Stimulated activated CD4-positive, alpha-beta T cell treated with anti-CD3 and anti-CD28 coated beads, Interleukin-4, amount 100 ng/mL, for 4 hours (primary cell): ENCODE data around the gene DET1.
A peak's percentile ranks its signal among the peaks of the same experiment; 100 is the strongest.
"Not testable (repeated sequence)": the region's sequence is repeated elsewhere in the genome, so short reads cannot be mapped to it uniquely, and the experiment has no call there.

Experiments
- DNase-seq, 2 experiments: peaks; one replicate each; pipeline ENCODE4 v3.0.0-alpha.2; 2020

The DET1 gene

GRCh38 chr15:88546248-88547129 is at the start of gene DET1:
DET1 (minus strand) TSS chr15:88546681; CDS start chr15:88531705, 14,976 bp downstream.
- peak; percentile 94 to 96 for DNase-seq

DNA sequence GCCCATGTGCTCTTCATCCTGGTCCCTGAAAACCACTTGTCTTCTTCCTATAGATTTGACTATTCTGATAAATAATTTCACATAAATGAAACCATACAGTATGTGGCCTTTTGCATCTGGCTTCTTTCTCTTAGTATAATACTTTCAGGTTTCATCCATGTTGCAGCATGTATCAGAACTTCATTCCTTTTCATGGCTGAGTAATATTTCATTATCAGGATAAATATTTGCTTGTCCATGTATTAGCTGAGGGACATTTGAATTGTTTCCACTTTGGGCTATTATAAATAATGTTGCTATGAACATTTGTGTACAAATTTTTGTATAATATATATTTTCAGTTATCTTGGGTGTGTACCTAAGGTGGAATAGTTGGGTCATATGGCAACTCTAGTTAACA is 44.9 kb upstream of the DET1 start:
- DNase-seq: no peak

- no peak for DNase-seq
Measured at GRCh38 chr15:88590759-88591158, 44.3 kb upstream of the DET1 start.

GRCh38 chr15:88586401-88587162 is 40.1 kb upstream of the DET1 start:
- no peak for DNase-seq

GRCh38 chr15:88580532-88580931 is 34.1 kb upstream of the DET1 start:
- DNase-seq: no peak

DNA sequence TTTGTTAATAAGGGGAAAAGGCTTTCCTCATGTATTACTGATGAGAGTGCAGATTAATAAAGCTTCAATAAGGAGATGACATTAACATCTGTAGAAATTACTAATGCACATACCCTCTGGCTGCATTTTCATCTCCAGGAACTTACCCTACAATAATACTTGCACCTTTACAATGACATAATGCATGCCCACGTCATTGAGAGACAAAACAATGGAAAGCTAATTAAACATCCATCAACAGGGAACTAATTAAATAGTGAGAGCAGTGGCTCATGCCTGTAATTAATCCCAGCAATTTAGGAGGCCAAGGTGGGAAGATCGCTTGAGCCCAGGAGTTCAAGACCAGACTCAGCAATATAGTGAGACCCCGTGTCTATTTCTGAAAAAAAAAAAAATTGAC is 32.8 kb upstream of the DET1 start:
- DNase-seq: no peak

DNA sequence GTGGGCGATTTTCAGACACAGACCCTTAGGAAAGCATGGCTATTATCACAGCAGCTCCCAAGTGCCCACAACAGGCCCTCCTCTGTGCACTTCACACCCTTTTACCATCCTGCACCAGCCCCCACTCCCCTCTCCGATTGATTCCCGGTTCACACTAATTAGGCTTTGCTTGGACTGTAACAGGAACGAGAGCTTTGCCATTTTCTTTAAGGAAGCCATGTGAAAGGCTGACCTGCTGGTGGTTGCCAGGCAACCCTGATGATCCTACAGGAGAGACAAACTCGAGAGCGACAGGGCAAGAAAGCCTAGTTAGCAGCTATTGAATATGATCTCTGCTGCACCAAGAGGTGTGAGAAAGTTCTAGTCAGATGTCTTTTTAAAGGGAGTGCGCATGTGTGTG is 28.2 kb upstream of the DET1 start:
- no peak for DNase-seq

DNA sequence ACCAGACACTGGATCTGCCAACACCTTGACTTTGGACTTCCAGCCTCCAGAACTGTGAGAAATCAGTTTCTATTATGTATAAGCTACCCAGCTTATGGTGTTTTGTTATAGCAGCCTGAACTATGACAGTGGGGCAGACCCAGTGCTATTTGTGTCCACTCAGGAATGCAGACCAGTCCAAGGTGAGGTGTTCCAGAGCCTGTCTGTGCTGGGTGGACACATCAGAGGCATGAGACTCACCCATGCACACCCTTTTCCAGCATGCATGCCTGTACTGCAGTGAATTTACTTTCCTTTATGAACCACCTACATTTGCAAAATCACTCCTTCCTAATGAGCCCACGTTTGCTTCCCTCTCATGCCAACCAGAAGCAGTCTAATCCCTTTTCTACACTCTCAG is 27.6 kb upstream of the DET1 start:
- no peak for DNase-seq

DNA sequence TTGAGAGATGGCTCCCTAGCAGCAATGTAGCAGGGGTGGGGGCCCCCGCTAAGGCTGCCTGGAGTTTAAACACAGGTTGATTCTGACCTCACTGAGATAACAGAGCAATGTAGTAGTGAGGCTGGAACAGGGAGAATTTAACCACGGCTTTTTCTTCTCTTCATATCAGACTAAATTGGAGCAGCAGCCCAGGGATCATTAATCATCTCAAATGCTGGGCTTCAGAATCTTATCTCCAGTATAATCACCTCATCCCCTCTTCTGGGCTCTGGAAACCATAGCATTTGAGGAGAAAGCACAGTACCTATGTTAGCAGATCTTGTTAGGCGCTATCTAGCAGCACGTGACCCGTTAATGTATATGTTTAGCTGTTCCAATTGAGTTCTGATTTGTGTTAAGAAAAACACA is 25.4 kb upstream of the DET1 start:
- no peak for DNase-seq

DNA sequence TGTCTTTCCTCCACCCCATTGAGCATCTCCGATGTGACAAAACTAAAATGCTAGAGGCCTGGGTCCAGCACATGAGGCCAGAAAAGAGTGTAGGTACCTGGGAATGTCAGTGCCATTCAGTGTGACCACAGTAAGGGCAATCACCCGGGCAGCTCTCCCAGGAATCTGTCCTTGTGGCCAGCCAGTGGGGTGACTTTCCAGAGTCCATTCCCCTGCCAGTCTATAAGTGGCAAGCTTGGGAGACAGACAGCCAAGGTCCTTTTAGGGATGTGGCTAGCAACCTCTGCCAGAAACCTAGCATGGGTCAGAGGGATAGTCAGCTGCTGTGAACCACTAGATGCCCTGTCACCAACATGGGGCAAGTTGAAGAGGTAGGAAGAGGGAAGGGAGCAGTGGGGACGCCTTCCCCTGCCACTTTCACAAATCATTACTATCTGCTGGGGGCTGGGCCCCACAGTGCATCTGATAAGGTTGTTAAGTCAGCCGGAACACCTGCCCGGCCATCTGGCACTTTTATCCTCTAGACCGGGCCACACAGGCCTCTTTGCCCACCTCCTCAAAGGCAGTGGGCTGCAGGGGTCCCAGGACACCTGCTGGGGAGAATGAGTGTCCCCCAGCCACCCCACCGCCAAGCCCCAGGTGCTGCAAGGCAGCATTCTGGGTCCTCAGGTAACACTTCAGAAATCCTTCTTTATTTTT is 24.8 kb upstream of the DET1 start:
- DNase-seq: no peak

- DNase-seq: no peak
Measured at GRCh38 chr15:88568589-88568988, 22.1 kb upstream of the DET1 start.

- DNase-seq: no peak
Measured at GRCh38 chr15:88564741-88565140, 18.3 kb upstream of the DET1 start.

GRCh38 chr15:88563638-88564037 is 17.2 kb upstream of the DET1 start:
- DNase-seq: no peak

- DNase-seq: not testable (repeated sequence)
Measured at GRCh38 chr15:88559565-88559964, 13.1 kb upstream of the DET1 start.

GRCh38 chr15:88558026-88558425 is 11.5 kb upstream of the DET1 start:
- not testable (repeated sequence) for DNase-seq

- DNase-seq: not testable (repeated sequence)
Measured at GRCh38 chr15:88548009-88548408, 1.5 kb upstream of the DET1 start.

DNA sequence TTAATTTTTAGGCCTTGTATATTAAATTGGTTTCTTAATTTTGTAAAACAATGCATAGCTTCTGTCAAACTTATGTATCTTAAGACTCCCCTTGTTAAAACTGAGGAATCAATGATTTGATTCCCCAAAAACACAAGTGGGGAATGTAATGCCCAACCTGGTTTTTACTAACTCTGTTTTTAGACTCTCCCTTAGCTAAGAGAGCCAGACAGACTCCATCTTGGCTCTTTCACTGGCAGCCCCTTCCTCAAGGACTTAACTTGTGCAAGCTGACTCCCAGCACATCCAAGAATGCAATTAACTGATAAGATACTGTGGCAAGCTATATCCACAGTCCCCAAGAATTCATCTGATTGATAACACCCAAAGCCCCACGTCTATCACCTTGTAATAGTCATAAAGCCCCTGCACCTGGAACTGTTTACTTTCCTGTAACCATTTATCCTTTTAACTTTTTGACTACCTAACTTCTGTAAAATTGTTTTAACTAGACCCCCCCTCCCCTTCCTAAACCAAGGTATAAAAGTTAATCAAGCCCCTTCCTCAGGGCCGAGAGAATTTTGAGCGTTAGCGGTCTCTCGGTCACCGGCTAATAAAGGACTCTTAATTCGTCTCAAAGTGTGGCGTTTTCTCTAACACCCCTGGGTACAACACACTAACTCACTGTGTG is 768 bp downstream of the DET1 start:
- DNase-seq: not testable (repeated sequence)

DNA sequence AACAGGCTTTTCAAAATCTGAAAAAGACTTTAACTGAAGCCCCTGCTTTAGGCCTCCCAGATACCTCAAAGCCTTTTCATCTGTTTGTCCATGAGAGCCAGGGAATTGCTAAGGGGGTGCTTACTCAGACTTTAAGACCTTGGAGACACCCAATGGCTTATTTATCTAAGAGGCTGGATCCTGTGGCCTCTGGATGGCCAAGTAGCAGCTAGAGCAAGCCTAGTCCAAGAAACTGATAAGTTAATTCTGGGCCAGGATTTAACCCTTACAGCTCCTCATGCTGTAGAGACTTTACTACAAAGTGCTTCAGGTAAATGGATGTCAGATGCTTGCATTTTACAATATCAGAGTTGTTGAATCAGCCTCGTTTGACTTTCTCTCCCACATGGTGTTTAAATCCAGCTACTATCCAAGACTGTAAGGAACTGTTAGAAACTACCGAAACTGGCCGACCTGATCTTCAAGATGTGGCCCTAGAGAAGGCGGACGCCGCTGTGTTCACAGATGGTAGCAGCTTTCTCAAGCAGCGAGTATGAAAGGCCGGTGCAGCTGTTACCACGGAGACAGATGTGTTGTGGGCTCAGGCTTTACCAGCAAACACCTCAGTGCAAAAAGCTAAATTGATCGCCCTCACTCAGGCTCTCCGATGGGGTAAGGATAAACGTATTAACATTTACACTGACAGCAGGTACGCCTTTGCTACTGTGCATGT is 3.3 kb downstream of the DET1 start:
- no peak for DNase-seq

- DNase-seq: no peak
Measured at GRCh38 chr15:88542342-88542733, 4.1 kb downstream of the DET1 start.

GRCh38 chr15:88541709-88542341 is 4.7 kb downstream of the DET1 start:
- no peak for DNase-seq

DNA sequence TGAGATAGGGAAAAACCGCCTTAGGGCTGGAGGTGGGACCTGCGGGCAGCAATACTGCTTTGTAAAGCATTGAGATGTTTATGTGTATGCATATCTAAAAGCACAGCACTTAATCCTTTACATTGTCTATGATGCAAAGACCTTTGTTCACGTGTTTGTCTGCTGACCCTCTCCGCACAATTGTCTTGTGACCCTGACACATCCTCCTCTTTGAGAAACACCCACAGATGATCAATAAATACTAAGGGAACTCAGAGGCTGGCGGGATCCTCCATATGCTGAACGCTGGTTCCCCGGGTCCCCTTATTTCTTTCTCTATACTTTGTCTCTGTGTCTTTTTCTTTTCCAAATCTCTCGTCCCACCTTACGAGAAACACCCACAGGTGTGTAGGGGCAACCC is 5.4 kb downstream of the DET1 start:
- DNase-seq: not testable (repeated sequence)

DNA sequence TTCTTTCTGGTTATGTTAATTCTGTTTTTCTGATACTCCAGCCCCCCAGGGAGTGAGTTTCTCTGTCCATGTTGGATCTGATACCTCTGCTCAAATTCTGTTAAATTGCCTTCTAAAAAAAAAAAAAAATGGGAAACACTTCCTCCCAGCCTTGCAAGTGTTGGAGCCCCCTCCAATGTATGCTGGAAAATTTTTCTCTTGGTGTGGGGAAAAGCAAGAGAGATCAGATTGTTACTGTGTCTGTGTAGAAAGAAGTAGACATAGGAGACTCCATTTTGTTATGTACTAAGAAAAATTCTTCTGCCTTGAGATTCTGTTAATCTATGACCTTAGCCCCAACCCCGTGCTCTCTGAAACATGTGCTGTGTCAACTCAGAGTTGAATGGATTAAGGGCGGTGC is 6.1 kb downstream of the DET1 start:
- DNase-seq: not testable (repeated sequence)
